Stimulated activated CD8-positive, alpha-beta memory T cell treated with anti-CD3 and anti-CD28 coated beads, Interleukin-4, amount 100 ng/mL, for 4 hours (primary cell): Measurements from ENCODE around the gene ROR1.

Experiments used
- DNase-seq, 2 donors: peaks; one replicate each; pipeline ENCODE4 v3.0.0-alpha.2; 2020; ENCODE audit warnings: low read depth in 2 of 2, low spot score in 1 of 2

The ROR1 gene

GRCh38 chr1:63967901-63968300, 194.1 kb downstream of the ROR1 start:
- DNase-seq, result no peak

- DNase-seq, result no peak
These were observed 195.0 kb downstream of the ROR1 start for GRCh38 chr1:63968663-63969440.

- no peak for DNase-seq
These were observed 195.7 kb downstream of the ROR1 start for GRCh38 chr1:63969441-63969901.

- no peak for DNase-seq
These were observed 197.7 kb downstream of the ROR1 start for GRCh38 chr1:63971557-63971956.

GRCh38 chr1:63973005-63973419, 199.2 kb downstream of the ROR1 start:
- no peak for DNase-seq

GRCh38 chr1:63974966-63975365, 201.1 kb downstream of the ROR1 start:
- no peak for DNase-seq

DNA sequence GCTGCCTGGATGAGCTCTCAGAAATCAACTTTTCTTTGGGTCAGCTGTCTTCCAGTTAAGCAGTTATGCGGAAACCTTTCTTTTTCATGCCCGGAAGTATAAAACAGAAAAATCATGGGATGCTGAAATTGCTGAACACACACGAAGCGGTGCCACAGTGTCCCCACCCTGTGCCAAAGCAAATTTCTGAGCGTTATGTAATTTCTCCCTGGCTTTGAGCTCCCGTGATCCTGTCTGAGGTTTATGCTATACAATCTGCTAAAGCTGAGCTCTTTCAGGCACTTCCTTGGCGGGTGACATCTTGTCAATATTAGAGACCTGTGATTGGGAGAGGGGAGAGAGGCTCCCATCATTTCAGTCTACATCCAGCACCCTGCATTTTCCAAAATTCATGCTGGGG, 201.7 kb downstream of the ROR1 start:
- DNase-seq, result no peak

DNA sequence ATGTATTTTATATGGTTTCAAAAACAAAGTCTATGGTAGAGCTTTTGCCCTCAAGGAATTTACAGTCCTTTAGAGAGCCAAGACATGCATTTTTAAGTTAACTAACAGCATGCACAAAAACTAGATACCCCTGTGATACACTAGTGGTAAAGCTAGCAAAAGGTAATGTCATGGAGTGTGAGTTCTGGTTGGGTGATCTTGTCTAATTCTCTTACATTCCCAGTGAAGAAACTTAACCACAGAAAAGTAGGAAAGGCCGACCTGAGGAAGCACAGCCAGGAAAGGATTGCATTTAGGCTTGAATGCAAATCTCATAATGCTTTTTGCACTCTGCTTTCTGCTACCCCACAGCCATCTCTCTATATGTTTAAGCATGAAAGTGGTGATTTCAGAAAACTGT, 202.2 kb downstream of the ROR1 start:
- no peak for DNase-seq

DNA sequence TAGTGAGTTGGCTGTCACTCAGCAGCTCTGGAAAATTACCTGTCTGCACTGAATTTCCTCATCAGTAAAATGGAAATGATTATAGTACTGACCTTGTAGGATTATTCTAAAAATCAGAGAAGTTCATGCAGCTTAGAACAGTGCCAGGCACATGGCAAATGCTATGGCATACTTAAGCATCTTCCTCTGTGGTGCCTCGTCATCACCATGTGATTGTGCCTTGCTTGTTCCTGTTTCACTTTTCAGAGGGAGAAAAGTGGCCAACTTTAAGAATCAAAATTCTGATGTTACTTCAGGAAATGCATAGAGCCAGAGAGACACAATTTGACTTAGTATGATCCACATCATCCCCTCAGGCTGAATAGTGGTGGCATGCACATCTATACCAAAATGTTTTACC, 203.6 kb downstream of the ROR1 start:
- DNase-seq, result no peak

GRCh38 chr1:63980740-63981407, 207.1 kb downstream of the ROR1 start:
- no peak for DNase-seq

GRCh38 chr1:63981408-63981773, 207.6 kb downstream of the ROR1 start:
- DNase-seq, result no peak

DNA sequence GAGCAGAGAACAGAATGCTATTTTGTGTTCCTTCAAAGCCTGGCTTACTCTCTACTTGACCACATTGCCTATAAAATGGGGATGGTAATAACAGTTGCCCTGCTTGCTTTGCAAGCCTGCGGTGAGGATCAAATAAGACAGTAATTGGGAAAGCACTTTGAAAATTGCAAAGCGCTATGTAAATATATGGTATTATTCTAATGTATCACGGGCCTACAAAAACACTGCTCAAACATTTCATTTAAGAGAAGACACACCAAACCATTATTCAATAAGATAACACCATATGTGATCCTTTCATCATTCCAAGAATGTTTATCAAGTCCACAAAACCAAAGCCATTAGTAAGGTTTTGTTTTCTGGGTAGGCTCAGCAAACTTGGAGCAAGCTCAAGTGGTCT, 208.4 kb downstream of the ROR1 start:
- no peak for DNase-seq

GRCh38 chr1:63983391-63984256, 209.8 kb downstream of the ROR1 start:
- DNase-seq, result no peak

DNA sequence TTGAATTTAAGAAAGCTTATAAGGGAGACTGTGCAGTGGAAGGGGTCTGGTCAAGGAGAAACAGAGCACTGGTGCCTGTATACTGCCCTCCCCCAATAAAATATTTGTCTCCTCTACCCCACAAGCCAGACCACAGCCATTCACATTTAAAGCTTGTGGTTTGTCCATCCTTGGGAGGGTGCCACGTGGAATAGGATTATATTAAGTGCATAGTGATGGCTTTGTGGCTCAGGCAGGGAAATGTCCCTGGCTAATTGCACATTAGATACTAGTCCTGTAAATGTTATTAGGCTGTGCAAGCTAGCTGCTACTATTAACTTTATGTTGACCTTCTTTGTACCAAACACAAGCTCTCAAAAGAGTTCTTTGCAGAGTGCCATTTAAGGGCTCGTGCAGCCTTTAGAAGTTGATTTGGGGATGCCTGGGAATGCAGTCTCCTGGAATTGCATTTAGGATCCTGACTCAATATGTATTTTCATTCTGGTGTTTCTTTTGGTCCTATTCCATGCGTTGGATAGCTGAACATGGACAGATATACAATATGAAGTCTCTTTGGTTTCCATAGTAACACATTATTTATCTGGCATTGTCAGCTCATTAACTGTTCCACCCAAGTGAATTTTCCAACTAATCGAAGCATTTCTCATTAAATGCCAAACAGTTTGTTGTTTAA, 210.6 kb downstream of the ROR1 start:
- DNase-seq, result no peak

DNA sequence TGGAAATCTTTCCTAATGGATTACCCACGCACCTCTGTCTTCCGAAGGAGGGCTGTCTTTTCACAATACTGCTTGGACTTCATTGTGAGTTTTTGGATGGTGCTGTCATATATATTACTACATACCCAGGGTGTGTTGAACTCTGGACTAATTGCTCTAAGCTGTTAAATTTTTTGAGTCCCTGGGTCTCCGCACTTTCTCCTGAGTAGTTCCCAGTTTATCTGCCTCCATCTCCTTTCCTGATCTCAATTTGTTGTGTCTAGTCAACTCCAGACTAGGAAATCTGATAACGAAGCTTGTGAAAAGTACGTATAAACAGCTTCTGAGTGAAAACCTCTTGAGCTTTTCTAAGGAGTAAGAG, 211.1 kb downstream of the ROR1 start:
- no peak for DNase-seq

GRCh38 chr1:63987014-63987627, 213.3 kb downstream of the ROR1 start:
- DNase-seq, result no peak

DNA sequence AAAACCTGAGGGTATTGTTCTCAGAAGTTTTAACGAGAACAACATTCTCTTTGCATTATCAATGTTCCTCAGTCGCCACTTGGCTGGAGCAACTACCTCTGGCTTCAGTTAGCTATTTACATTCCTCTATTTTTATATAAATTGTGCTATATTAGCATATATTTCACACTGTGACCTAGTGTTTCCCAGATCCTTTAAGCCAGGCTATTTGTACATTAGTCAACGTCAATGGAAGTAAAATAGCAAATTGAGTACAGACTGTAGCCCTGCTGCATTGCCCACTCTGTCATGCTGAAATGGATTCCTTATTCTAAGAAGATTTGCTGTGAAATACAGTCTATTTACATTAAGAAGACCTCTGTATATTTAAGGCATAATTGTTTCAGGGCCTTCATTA, 213.8 kb downstream of the ROR1 start:
- no peak for DNase-seq

DNA sequence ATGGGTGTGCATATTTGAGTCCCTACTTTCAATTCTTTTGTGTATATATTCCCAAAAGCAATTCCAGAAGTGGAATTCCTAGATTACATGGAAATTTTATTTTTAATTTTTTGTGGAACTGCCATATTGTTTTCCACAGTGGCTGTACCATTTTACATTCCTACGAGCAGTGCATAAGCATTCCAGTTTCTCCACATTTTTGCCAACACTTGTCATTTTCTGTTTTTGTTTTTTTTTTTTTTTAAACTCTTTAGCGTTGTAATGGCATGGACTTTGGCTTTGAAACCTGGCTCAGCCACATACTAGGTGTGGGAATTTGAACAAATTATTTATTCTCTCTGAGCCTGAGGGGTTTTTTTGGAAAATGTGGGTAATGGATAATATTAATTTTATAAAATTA, 215.1 kb downstream of the ROR1 start:
- no peak for DNase-seq

GRCh38 chr1:63991685-63992084, 217.9 kb downstream of the ROR1 start:
- DNase-seq, result no peak

- no peak for DNase-seq
These were observed 226.2 kb downstream of the ROR1 start for GRCh38 chr1:64000021-64000420.

- no peak for DNase-seq
These were observed 227.2 kb downstream of the ROR1 start for GRCh38 chr1:64001038-64001437.
